ENCODE data around the gene STARD3.

The STARD3 gene

DNA sequence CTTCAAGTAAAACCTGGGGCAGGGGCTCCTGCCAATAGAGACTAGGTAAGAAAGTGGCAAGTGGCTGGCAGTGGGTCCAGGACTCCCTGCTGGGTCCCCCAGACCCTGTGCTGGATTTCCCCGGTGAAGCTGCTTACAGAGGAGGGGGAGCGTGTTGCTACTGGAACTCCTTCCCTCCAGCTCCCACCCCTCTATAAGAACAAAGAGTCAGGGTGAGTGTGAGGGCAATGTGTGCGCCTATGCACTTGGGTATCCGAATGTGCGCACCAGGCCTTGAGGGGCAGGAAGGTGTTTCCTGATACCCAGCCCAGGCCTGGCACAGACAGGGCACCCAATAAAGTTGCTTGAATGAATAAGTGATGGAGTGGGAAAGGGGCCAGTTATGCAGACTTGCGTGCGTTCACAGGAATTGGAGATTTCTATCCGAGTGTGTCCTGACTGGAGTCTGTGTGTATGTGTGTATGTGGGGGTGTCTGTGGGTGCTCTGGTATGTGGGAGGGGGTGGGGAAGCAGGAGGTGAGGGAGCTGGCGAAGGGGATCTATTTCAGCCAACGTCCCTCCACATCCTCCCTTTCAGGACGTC lies 40.9 kb upstream of the STARD3 start:
- no peaks in the 10 kb centered on the region for H3K4me1 ChIP-seq (ENCODE audit: control insufficient read depth in 1 of 2, insufficient read depth in 1 of 2, low read depth in 1 of 2, low read length in 1 of 2)
- peaks cover 100% of the 10 kb centered on the region for H3K27me3 ChIP-seq
- TF ChIP-seq, protein P1, sequence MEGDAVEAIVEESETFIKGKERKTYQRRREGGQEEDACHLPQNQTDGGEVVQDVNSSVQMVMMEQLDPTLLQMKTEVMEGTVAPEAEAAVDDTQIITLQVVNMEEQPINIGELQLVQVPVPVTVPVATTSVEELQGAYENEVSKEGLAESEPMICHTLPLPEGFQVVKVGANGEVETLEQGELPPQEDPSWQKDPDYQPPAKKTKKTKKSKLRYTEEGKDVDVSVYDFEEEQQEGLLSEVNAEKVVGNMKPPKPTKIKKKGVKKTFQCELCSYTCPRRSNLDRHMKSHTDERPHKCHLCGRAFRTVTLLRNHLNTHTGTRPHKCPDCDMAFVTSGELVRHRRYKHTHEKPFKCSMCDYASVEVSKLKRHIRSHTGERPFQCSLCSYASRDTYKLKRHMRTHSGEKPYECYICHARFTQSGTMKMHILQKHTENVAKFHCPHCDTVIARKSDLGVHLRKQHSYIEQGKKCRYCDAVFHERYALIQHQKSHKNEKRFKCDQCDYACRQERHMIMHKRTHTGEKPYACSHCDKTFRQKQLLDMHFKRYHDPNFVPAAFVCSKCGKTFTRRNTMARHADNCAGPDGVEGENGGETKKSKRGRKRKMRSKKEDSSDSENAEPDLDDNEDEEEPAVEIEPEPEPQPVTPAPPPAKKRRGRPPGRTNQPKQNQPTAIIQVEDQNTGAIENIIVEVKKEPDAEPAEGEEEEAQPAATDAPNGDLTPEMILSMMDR (IDR thresholded peaks at IDR 0.05) = no peak
- H3K36me3 ChIP-seq = no peaks in the 10 kb centered on the region
- no peaks in the 10 kb centered on the region for H3K9me3 ChIP-seq
- no peak overlapping the region for H3K4me3 ChIP-seq (ENCODE audit: low read depth in 1 of 2, low read length in 1 of 2)
- H3K27ac ChIP-seq = no peak overlapping the region

DNA sequence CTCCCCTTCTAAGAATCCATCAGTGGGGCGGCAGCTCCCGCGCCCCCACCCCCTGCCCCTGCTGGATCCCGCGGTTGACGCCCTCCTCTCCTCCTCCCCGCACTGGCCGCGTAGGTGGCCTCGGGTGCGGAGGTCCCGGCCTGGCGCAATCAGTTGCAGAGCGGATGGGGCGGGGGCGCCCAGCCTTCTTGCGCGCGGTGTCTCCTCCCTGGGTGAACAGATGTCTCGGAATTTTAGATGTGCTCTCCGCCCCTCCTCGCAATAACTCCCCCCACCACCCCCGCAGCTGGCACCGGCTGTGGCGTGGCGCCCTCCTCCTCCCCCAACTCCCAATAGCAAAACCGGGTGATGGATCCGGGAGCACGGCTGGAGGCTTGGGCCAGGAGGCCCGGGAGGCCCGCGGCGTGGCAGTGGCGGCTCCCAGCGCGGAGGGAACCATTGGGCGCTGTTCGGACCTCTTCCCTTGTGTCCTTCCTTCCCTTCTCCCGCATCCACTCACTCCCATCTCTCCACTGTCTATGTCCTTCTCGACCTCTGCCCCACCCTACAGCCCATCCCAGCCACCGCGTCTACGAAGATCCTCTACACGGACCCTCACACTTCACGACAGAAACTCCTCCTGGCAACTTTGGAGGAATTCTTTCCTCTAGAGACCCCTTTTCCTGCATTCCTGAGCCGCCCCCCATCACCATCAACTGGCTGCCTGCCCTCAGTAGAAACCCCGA lies 40.2 kb upstream of the STARD3 start:
- no peak overlapping the region for H3K27ac ChIP-seq
- H3K36me3 ChIP-seq = no peaks in the 10 kb centered on the region
- no peaks in the 10 kb centered on the region for H3K9me3 ChIP-seq
- no peaks in the 10 kb centered on the region for H3K4me1 ChIP-seq (ENCODE audit: control insufficient read depth in 1 of 2, insufficient read depth in 1 of 2, low read depth in 1 of 2, low read length in 1 of 2)
- TF ChIP-seq, protein P1 (IDR thresholded peaks at IDR 0.05) = no peak
- peaks cover 100% of the 10 kb centered on the region for H3K27me3 ChIP-seq
- H3K4me3 ChIP-seq (ENCODE audit: low read depth in 1 of 2, low read length in 1 of 2) = no peak overlapping the region

DNA sequence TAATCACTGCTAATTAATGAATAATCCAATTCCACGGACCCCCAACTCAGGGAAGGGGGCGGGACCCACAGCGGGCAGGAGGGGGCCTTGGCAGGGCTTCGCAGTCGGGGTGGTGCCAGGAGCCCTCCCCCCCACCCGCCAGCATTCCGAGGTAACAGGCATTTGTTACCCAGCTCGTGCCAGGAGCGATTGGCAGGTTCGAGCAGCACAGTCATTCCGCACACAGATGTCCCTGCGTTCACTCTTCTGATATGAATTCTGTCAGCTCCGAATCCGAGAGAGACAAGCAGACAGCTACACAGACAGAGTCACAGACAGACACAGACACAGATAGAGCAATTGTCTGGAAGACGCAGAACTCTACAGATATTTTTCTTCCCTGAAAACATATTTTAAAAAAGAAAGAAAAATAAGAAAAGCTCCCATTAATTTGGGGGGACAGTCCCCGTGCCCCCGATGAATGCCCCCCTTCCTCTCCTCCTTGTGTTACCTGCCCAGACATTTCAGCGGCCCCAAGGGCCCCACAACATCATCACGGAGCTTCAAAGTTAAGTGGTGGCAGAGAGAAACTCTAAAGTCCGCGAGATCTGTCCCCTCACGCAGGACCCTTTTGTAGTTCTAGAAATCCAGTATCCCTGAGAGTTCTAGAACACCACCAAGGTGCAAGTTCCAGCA lies 39.4 kb upstream of the STARD3 start:
- Histone ChIP-seq H3K9me3 (no peaks in the 10 kb centered on the region), H3K36me3 (no peaks in the 10 kb centered on the region), H3K27ac (no peak overlapping the region), H3K4me3 (ENCODE audit: low read depth in 1 of 2, low read length in 1 of 2) (no peak overlapping the region), H3K4me1 (ENCODE audit: control insufficient read depth in 1 of 2, insufficient read depth in 1 of 2, low read depth in 1 of 2, low read length in 1 of 2) (no peaks in the 10 kb centered on the region), H3K27me3 (peaks cover 100% of the 10 kb centered on the region)
- TF ChIP-seq, protein P1 (IDR thresholded peaks at IDR 0.05) = no peak

DNA sequence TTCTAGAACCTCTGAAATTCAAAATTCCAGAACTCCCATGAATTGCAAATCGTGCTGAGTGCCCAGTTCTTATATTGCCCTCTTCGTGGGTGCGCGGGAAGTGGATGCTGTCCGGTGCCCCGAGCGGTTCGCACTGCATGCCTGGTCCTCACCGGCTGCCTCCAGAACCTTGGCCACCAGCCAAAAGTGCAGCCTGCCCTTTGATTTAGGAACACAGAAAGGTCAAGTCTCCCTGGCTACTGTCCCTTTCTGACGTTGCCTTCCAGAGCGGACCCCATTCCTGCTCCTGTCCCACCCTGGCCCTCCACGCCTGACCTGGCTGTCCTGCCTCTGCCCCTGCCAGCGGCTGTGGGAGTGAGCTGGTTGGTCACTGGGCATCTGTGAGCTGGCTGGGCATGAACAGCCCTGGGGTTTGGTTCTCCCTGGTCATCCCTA lies 38.9 kb upstream of the STARD3 start:
- Histone ChIP-seq H3K9me3 (no peaks in the 10 kb centered on the region), H3K27ac (no peak overlapping the region), H3K4me3 (ENCODE audit: low read depth in 1 of 2, low read length in 1 of 2) (no peak overlapping the region), H3K36me3 (no peaks in the 10 kb centered on the region), H3K27me3 (peaks cover 100% of the 10 kb centered on the region), H3K4me1 (ENCODE audit: control insufficient read depth in 1 of 2, insufficient read depth in 1 of 2, low read depth in 1 of 2, low read length in 1 of 2) (no peaks in the 10 kb centered on the region)
- TF ChIP-seq, protein P1 (IDR thresholded peaks at IDR 0.05) = no peak

DNA sequence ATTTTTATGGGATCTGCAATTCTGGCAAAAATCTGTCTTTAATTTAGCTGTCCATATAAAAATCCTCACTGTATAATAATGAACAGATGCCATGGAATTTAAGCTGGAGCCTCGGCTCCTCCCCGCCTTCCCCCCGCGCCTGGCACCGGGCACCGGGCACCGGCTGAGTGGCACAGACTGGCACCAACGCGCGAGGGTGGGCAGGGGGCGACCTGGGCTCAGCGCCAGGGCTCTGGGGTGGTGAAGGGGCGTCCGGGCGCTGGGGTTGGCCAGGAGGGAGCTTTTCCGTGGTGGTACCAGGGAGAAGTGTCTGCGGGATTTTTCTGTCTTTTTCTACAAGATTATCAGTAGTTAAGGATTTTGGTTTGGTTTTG lies 38.3 kb upstream of the STARD3 start:
- Histone ChIP-seq H3K27me3 (peaks cover 100% of the 10 kb centered on the region), H3K27ac (no peak overlapping the region), H3K9me3 (no peaks in the 10 kb centered on the region), H3K4me1 (ENCODE audit: control insufficient read depth in 1 of 2, insufficient read depth in 1 of 2, low read depth in 1 of 2, low read length in 1 of 2) (peaks cover 0 to 2% of the 10 kb centered on the region in 2 experiments), H3K36me3 (no peaks in the 10 kb centered on the region), H3K4me3 (ENCODE audit: low read depth in 1 of 2, low read length in 1 of 2) (no peak overlapping the region)
- TF ChIP-seq, protein P1 (IDR thresholded peaks at IDR 0.05) = no peak
